Retina (tissue), 1 donor: ENCODE data around the gene GABRB2.
"Not testable (repeated sequence)": the region's sequence is repeated elsewhere in the genome, so short reads cannot be mapped to it uniquely, and the experiment has no call there.

Experiments used
- DNase-seq: peaks from one replicate; pipeline ENCODE4 v3.0.0-alpha.2; 2016

GABRB2 gene

DNA sequence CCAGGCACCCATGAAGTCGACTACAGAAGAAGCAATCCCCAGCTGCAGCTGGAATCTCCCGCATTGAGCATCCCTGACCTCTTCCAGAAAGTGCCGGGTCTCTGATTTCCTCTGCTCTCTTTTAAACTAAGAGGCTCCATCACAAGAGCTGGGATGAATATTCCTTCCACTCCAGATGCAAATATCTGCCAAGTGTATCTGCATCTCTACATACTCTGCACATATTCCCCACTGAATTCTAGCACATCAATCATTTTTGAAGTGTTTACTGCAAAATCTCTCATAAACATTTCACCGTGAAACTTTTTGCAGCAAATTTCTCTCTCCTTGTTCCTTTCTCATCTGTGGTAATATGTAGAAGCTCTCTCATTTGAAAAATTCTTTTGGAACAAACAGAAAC lies 161.5 kb downstream of the GABRB2 start:
- no peak for DNase-seq

DNA sequence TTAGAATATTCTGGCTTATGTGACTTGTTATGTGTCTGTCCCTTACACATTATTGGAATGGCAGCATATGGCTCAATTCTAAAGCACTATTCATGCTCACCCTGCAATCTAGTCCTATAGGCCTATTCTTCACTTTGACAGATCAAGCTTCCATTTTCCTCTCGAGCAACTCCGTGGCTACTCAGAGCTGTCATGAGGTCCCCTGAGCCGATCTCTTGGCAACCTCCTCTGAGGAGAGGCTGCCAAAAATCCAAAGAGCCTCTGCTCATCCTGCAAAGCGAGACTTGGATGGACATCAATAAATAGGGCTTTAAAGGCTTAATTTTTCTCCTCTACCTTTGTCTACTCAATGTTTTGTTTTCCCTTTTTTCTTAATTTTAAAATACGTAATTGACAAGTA lies 163.8 kb downstream of the GABRB2 start:
- DNase-seq: no peak

DNA sequence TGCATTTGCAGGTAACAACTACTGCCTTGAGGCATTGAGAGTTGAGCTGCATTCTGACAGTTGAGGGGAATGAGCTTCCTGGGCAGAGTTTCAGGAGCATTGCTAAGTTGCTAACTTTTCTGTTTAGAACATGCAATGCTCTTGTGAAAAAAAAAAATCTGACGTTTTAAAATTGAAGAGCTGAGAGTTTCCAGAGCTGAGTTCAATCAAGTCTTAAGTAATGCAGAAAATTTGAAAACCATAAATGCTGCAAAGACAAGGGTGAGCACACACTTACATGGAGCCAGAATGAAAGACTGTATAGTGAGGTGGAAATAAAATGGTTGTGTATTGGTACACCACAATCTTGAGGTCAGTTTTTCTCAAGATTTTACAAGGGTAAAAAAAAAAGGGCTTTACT lies 166.0 kb downstream of the GABRB2 start:
- no peak for DNase-seq

DNA sequence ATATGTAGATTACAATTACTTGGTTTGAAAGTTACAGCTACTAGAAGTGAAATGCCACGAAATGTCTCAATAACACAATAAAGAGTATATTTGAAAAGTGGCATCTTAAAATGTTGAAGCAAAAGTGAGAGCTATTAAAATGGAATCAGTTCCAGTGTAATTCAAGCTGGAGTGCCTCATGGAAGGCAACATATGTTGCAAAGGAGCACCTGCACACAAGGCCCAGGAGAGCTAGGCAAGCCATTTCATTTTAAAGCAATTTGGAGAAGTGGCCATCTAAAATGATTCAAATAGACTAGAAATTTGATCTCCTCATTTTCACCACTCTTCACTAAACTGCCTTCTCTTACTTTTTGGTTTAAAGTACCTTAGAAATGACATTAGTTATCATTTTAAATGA lies 167.8 kb downstream of the GABRB2 start:
- no peak for DNase-seq

DNA sequence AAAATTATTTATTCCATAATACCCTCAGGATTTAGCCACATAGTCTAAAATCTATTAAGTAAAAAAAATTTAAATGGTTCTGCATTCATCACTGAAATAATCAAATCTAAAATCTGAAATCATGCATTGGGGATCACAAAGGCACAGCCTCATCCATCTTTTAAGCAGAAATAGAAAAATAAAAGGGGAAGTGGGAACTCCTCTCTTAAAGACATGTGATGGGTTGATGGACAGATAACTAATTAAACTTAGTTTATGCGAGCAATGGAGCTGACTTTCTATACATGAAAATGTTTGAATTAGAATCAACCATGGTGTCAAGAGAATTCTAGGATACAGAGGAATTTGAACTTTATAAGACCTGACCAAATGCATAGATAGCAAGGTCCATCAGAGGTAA lies 170.5 kb downstream of the GABRB2 start:
- DNase-seq: no peak

DNA sequence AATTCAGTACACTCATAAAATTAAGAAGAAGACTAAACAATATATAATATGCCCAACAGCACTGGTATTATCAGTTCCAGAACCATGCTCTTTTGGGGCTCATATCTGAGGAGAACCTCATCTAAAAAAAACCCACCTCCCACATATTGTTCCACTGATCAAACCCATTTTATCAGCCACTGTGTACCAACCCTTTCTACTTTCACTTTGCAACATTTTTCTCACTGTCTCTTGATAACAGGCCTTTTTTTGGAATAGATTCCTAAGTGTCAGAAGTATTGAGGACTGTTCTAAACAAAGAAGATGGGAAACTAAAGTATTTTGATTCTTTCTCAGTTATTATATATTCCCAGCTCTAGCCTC lies 173.2 kb downstream of the GABRB2 start:
- no peak for DNase-seq

DNA sequence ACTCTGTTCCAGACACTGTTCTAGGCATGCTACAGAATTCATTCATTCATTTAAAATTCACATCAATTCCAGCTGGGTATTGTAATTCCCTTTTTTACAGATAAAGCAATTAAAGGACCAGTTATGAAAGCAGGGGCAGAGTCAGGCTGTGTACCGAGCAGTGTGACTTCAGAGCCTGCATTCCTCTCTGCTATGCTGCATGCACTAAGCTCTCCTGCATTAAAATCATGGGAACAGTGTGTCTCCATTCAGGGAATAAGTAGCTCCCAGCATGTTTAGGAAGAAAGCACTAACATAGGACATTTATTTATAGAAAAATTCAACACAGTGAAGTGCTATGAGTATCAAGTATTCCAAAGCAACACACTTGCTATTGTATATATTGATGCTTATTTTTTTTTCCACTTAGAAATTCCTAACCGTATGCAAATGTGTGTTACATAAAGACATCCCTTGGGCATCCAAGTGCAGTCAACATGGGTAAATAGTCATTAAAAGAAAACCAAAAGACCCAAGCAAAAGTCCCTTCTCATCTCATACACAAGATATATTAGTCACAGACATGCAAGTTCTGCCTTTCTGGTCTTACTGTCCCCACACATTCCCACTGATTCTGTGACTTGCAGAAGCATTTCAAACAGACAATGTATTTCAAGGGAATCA lies 173.7 kb downstream of the GABRB2 start:
- DNase-seq: no peak

DNA sequence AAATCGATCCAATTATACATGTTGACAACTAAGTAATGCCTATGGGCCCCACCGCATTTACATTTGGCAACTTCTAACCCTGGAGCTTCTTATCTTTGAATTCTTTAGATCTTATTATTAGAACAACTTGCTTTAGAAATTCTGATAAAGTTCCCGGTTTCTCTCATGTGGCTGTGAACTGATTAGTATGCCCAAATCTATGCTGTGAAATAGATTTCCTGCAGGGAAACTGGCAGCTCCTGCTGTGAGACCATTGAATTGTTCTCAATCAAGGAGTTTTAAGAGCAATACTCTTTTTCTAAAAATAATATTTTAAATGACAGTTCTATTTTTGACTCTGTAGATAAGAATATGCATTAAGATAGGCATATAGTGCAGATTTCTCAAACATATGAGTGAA lies 177.5 kb downstream of the GABRB2 start:
- no peak for DNase-seq

DNA sequence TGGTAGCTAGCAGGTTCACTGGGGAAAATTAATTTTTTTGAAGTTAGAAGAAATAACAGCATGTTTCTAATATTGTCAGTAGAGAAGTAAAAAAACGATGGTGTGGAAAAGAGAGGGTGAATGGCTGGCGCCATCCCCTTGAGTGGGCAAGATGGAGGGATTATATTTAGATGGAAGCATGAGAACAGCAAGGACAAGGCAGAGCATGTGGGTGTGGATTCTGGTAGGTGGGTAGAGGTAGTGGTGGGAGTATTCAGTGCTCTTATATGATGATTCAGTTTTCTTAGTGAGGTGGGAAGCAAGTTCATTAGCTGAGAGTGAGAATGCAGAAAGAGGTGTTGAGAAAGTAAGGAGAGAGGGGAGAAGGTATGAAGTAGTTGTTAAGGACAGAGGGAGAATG lies 188.1 kb downstream of the GABRB2 start:
- no peak for DNase-seq

DNA sequence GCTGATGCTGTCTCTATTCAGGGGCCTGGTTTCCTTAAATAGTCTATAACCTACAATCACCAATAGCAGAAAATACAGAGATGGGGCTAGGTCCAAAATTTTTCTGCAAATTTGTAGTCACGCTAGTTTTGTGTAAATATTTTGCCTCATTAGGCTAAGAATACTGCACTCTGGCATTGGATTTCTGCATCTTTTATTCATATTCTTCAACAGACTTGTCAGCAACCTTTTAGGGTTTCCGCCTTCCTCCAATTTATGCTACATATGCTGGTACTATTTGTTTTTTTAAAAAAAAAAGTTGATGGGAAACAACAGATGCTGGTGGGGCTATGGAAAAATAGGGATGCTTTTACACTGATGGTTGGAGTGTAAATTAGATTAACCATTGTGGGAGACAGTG lies 202.3 kb downstream of the GABRB2 start:
- DNase-seq: no peak

DNA sequence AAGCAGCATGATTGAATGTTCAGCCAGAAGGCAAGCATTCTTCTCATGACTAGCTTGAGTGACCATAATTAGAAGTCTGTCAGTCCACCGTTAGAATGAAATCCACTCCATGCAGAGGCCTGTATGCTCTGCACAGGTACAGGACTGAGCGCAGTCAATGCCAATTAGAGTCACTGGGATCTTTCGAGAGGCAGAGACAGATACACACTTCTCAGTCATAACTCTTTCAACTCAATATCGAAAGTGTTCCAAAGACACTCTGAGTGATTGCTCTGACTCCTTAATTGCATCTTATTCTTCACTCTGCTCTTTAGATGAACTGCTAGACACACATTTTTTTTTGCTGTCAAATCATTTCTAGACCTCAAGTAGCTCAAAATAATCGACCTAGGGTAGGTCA lies 203.6 kb downstream of the GABRB2 start:
- DNase-seq: no peak

DNA sequence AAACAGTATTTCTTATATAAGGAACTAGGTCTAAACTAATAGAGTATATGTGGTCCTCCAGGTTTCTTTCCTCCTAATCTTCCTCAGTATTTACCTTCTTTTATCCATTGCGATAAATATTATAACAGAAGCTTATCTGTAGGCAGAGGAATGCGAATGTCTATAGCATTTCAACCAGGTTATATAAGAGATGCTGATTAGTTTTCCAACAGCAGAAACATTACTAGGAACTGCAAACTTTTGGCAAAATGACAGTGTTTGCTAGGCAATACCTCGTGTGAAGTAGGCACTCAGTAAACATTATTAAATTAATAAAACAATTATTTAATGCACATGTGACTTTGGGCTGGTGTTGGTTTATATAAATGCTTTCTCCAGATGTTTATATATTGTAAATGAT lies 206.5 kb downstream of the GABRB2 start:
- no peak for DNase-seq

DNA sequence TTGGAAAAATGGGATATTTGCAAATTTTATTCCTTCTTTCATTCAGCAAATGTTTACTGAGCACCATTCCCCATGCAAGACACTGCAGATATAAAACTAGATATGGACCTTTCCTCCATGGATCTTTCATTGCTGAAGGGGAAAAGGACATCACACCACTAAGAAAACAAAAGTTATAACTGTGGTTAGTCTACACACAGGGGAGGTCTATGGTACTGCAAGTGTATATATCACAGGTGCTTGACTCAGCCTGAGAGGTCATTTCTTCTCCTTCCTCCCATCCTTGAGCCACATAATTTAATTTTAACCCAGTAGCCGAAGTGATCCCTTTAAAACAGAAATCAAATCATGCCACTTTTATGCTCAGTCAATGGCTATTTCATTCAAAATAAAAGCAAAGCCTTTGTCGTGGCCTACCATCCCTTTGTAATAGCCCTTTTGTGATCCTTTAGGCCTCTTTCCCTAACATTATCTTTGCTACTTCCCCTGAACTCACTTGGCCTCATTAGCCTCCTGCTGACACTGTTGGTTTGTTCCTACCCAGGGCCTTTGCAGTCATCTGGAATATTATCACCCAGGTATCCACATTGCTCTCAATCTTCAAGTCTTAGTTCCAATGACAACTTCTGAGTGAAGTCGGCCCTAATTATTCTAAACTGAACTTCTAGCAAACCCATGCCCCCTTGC lies 213.2 kb downstream of the GABRB2 start:
- DNase-seq: peak; percentile 1

DNA sequence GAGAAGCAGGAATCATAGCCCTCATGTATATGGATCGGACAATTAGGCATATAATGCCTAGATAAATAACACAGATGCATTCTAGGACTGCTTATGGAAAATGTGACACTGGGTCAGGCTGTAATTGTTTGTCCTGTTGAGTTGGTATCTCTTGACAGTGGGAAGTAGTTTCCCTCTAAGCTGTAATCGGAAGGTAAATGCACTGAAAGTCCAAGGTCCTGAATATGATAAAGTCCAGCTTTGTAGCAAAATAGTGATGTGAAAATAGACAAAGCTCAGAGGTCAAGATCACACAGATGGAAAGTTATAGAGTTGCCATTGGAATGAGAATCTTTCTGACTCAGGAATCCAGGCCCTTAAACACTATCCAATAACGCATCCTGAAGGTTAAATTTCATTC lies 214.2 kb downstream of the GABRB2 start:
- no peak for DNase-seq

DNA sequence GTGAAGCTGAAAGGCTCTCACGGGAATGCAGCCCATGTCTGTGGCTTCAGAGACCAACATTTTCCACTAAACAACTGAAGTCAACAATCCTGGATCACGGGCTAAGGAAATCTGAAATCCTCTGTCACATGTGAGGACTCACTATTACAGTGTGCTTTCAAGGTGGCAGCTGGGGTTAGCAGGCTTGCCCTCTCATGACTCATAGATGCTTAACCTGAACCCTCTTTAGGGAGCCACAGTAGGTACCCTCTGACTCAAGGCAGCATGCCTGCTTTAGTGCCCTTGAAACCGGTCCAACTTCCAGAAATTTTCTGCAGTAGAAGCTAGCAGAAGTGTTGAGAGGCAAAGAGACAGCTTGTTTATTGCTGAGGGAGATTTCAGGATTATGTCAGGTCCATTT lies 232.5 kb downstream of the GABRB2 start:
- no peak for DNase-seq

DNA sequence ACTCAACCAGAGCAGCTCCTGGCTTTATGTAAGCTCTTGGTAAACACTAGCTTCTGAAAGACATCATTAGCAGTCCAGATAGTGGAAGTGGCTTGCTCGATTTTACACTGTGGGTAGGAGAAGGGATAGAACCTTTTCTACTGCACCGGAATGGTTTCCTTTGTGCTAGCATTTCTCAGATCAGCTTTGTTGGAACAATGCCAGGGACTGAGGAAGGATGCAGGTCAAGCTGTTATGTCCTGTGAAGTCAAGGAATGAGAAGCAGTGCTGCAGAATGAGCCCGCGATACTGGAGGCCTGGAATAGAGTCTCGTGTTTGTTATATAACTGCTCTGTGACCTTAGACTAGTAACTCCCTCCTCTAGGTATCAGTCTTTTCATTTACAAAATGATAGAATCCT lies 233.6 kb downstream of the GABRB2 start:
- DNase-seq: no peak

DNA sequence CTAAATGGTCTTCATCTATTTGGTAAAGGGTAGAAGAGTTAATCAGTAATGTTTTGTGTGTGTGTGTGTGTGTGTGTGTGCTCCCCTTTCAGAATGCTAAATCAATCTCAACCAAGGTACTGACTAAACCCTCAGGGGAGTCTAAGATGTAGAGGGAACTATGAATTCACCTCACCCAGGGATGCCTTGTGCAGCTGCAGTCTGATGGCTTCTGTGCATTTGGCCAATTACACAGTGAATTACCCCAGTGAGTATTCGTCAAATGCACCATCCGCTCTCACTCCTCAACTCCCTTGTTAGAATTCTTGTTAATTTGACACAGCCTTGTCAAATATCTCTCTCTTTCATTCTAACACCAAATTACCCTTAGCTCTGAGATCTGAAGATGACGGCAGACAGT lies 234.6 kb downstream of the GABRB2 start:
- peak; percentile 5 for DNase-seq

DNA sequence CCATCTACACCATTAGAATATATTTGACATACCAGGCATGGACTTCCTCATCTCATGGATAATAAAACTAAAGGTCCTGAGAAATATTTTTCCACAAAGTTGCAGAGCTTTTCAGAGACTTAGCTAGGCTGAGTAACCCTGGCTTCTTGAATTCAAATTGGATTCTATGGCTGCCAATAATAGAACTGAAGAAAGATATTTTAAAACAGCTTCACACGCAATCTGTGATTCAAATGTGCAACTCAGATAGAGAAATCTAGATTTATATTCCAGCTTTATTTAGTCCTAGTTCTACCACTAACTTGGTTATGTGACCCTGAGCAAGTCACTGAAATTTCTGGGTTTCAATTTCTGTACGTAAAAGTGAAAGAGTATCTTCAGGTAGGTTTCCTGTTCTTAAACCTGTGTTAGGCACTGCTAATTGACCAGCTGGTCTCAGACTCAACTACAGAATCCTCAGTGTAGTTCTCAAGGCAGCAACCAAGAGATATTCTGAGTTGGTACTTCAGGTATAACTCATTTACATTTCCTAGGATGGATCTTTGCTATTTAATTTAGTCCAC lies 235.3 kb downstream of the GABRB2 start:
- no peak for DNase-seq

DNA sequence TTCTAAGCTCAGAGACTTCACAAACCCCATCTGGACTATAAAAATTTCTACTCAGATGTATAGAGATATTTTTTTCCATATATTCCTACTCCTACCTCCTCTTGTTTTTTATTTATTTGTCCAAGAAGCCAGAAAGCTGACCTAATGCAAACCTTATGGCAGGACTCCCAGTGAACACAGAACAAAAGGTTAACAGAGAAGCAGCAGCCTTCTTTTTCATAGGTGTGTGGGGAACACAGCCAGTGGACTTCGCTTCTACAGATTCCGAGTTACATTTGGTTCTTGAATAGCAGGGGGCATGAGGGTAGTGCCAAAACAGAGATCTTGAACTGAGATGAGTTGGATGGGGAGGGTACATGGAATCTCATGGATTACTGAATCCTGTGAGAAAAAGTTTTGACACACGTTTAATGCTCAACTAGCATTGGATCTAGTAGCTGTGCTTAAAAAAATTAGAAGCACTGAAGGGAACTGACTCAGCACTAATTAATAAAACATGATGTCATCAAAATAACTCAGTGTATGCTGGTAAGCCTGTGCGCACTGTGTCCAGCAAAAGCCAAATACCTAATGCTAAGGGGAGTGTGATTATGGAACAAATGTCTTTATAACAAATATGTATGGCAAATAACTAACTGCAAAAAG lies 240.1 kb downstream of the GABRB2 start:
- DNase-seq: no peak

DNA sequence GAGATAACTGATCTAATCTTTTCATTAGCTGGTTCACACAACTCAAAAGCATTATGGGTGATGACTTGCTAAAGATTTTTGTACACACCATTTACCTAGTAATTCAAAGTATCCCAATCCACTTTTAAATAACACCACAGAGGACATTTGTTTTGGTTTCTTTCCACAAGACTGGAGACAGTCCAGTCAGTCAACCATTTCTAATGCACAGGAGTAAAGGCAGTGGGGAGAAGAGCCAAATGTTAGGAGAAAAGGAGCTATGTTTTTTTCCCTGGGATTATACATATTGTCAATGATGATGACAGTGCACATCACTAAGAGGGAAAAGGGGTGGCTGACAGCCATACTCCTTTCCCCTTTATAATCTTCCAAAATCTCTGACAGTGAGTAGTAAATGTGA lies 240.9 kb downstream of the GABRB2 start:
- DNase-seq: no peak

DNA sequence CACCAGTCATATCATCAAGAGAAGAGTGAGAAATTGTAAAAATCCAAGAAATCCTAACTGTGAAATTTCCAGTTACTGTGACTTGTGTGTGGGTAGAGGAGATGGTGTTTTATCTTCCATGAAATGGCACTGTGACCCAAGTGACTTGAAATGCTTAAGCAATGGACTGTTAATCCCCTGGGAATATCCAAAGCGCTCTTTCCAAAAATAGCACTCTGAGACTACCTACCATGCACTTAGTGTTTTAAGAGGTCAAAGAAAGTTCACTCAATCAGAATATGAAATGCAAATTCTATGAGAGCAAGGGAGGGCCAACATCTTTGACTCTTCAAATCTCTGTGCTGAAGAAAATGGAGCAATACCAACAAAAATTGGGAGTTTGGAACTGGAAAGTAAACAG lies 244.0 kb downstream of the GABRB2 start:
- DNase-seq: peak; percentile 3

DNA sequence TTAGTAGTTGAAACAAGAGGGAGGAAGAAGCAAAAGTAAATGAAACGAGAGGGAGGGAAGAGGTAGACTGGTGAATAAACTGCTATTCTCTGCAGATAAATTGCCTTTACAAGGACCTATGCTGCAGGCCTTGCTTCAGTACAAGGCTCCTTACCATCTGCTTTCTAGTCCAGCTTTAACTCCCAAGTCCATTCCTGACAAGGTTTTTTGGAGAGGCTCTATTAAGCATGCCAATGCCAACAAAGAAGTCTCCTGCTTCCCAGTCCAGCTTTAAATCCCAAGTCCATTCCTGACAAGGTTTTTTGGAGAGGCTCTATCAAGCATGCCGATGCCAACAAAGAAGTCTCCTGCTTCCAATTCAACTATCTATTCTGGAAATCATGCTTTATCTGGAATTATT lies 244.9 kb downstream of the GABRB2 start:
- DNase-seq: no peak

DNA sequence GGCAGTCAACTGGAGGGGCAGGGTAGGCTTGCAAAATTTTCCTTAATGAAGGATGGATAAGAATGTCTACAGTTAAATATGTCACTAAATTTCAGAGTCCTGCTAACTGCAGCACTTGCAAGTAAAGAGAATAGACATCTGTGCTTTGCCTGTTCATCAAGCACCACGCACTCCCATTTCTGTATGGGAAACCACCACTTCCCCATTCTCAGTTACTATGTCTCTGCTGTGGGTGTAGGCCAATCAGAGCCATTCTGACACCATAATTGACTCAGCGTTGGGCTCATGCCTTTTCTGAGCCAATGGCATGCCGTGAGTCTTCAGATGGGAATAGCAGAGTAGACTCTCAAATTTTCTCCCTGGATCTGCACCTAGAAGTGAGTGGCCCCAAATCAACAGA lies 247.5 kb downstream of the GABRB2 start:
- DNase-seq: no peak

DNA sequence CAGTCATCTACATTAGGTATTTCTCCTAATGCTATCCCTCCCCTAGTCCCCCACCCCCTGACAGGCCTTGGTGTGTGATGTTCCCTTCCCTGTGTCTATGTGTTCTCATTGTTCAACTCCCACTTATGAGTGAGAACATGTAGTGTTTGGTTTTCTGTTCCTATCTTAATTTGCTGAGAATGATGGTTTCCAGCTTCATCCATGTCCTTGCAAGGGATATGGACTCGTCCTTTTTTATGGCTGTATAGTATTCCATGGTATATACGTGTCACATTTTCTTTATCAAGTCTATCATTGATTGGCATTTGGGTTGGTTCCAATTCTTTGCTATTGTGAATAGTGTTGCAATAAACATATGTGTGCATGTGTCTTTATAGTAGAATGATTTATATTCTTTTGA lies 249.1 kb downstream of the GABRB2 start:
- DNase-seq: not testable (repeated sequence)
